ENCODE results near the gene PAGR1. TPM values are rescaled to one million over a fixed set of nuclear protein-coding genes. Genes with fewer than 3 reads are reported as not detected.

The PAGR1 gene
- total and polyA plus RNA-seq, 2 of the 13 experiments (the other 11 are each of a cell fraction or from before 2014, with no cell fraction given): 9.8 to 66.4 TPM

- no peak for TF ChIP-seq ZBTB4 (CRISPR knock-in tag; IDR thresholded peaks at IDR 0.05; ENCODE audit: borderline replicate concordance)
- no peak for TF ChIP-seq ZNF672 (CRISPR knock-in tag; IDR thresholded peaks at IDR 0.05)
- TF ChIP-seq ZNF597 (CRISPR knock-in tag; IDR thresholded peaks at IDR 0.05): no peak
- peak in 1 of 2 experiments; percentile 38; a peak in 1 of 4 replicates for TF ChIP-seq KLF16 (CRISPR knock-in tag; IDR thresholded peaks at IDR 0.05)
- TF ChIP-seq ZNF337 (CRISPR knock-in tag; IDR thresholded peaks at IDR 0.05; ENCODE audit: borderline replicate concordance, low read depth): peak; percentile 89; the same call in 1 of the 2 replicates
- TF ChIP-seq AHR (CRISPR knock-in tag; IDR thresholded peaks at IDR 0.05): no peak; the same call in none of the 2 replicates
- TF ChIP-seq HOXA3 (CRISPR knock-in tag; IDR thresholded peaks at IDR 0.05): peak; percentile 99
- TF ChIP-seq ZNF282 (IDR thresholded peaks at IDR 0.05; ENCODE audit: partially characterized antibody): no peak
- TF ChIP-seq ZNF24 (IDR thresholded peaks at IDR 0.05): no peak
- peak; percentile 90 for TF ChIP-seq HIVEP1 (CRISPR knock-in tag; IDR thresholded peaks at IDR 0.05)
- TF ChIP-seq FUBP1 (CRISPR knock-in tag; IDR thresholded peaks at IDR 0.05; ENCODE audit: borderline replicate concordance): peak; percentile 94; the same call in 1 of the 2 replicates
- peak; percentile 94 for TF ChIP-seq ZSCAN9 (CRISPR knock-in tag; IDR thresholded peaks at IDR 0.05; ENCODE audit: borderline replicate concordance)
- TF ChIP-seq, protein P1, sequence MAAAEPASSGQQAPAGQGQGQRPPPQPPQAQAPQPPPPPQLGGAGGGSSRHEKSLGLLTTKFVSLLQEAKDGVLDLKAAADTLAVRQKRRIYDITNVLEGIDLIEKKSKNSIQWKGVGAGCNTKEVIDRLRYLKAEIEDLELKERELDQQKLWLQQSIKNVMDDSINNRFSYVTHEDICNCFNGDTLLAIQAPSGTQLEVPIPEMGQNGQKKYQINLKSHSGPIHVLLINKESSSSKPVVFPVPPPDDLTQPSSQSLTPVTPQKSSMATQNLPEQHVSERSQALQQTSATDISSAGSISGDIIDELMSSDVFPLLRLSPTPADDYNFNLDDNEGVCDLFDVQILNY (CRISPR knock-in tag; conservative IDR thresholded peaks at IDR 0.05): peak; percentile 85
- TF ChIP-seq PPARG (CRISPR knock-in tag; conservative IDR thresholded peaks at IDR 0.05): peak; percentile 51; the same call in 1 of the 2 replicates
- TF ChIP-seq ZNF225 (CRISPR knock-in tag; IDR thresholded peaks at IDR 0.05): no peak
- TF ChIP-seq NCOR1 (IDR thresholded peaks at IDR 0.05; ENCODE audit: borderline replicate concordance, low read length): no peak; the same call in 1 of the 2 replicates
- TF ChIP-seq MIER2 (CRISPR knock-in tag; IDR thresholded peaks at IDR 0.05): no peak
- TF ChIP-seq ATF7-NPFF (CRISPR knock-in tag; IDR thresholded peaks at IDR 0.05; ENCODE audit: low read depth): peak; percentile 82
- TF ChIP-seq ZNF207 (IDR thresholded peaks at IDR 0.05; ENCODE audit: borderline replicate concordance): no peak
- TF ChIP-seq KDM4B (CRISPR knock-in tag; IDR thresholded peaks at IDR 0.05): peak; percentile 81; the same call in 1 of the 2 replicates
- no peak for TF ChIP-seq MBD4 (IDR thresholded peaks at IDR 0.05; ENCODE audit: borderline replicate concordance, low read length)
- no peak for TF ChIP-seq REXO4 (CRISPR knock-in tag; IDR thresholded peaks at IDR 0.05; ENCODE audit: borderline replicate concordance)
- TF ChIP-seq MXD4 (CRISPR knock-in tag; IDR thresholded peaks at IDR 0.05): peak; percentile 79
Measured at GRCh38 chr16:29815793-29816693, at the start of gene PAGR1 (continued).

All from HepG2 (cell line).